Upper lobe of right lung (tissue), 1 donor: ENCODE data around the gene SLC4A3. TPM values are rescaled to one million over a fixed set of nuclear protein-coding genes. Genes with fewer than 3 reads are reported as not detected.

ENCODE experiments used
- ATAC-seq: fragments of 200-7000 bp; cut with Tn5 transposase; one replicate; pipeline ENCODE4 v1.9.1; 2020; ENCODE audit warnings: mild to moderate bottlenecking, moderate library complexity
- DNase-seq: peaks from one replicate; pipeline ENCODE4 v3.0.0-alpha.2; 2020
- H3K27ac ChIP-seq: fragments of 200-600 bp; one replicate; pipeline ENCODE4 v1.8.0; 2022
- H3K27me3 ChIP-seq: fragments of 200-600 bp; one replicate; pipeline ENCODE4 v1.8.0; 2022; ENCODE audit warnings: mild to moderate bottlenecking
- H3K36me3 ChIP-seq: fragments of 200-600 bp; one replicate; pipeline ENCODE4 v1.8.0; 2022
- H3K4me1 ChIP-seq: fragments of 200-600 bp; one replicate; pipeline ENCODE4 v1.8.0; 2022
- H3K4me3 ChIP-seq: fragments of 200-600 bp; one replicate; pipeline ENCODE4 v1.8.0; 2022; ENCODE audit warnings: mild to moderate bottlenecking
- H3K9me3 ChIP-seq: fragments of 200-600 bp; one replicate; pipeline ENCODE4 v1.8.0; 2022
- CTCF ChIP-seq: fragments of 200-600 bp; IDR thresholded peaks from one replicate; pipeline ENCODE4 v1.8.0; 2022; ENCODE audit warnings: antibody characterized with exemption
- intact Hi-C: fragments of 100-400 bp; cut with DNase I; formaldehyde crosslinking; loops from one replicate; pipeline ENCODE4 v1.11.0; 2022
- total RNA-seq: library from RNA; stranded (reverse); fragmentation: NEBNext Ultra II Directional; extraction: Animal tissue kit (Norgen Biotek cat#: 25700); gene quantifications from one replicate; pipeline ENCODE4 v1.2.1, GENCODE V29; 2021
- donor health status: DM: no; HTN: yes; CAD: no; lungs with severe emphysema.

Gene SLC4A3
- total RNA-seq, 1 donor from 2014 or later: 2.9 TPM

GRCh38 chr2:219631406-219631891 is 4.0 kb downstream of the SLC4A3 start:
- intact Hi-C loops: no loop called here
- DNase-seq (no peak), ATAC-seq (no peak)
- Histone ChIP-seq H3K36me3 (no peaks in the 10 kb centered on the region), H3K4me1 (no peaks in the 10 kb centered on the region), H3K4me3 (no peak overlapping the region), H3K9me3 (no peaks in the 10 kb centered on the region), H3K27me3 (no peaks in the 10 kb centered on the region), H3K27ac (no peak overlapping the region)
- no peak for TF ChIP-seq CTCF

GRCh38 chr2:219631904-219632759 is 4.7 kb downstream of the SLC4A3 start:
- intact Hi-C loops: no loop called here
- no peak for TF ChIP-seq CTCF
- no peaks in the 10 kb centered on the region for H3K27me3 ChIP-seq
- no peak overlapping the region for H3K27ac ChIP-seq
- ATAC-seq: no peak
- H3K4me1 ChIP-seq: no peaks in the 10 kb centered on the region
- DNase-seq: no peak
- no peaks in the 10 kb centered on the region for H3K9me3 ChIP-seq
- no peaks in the 10 kb centered on the region for H3K36me3 ChIP-seq
- no peak overlapping the region for H3K4me3 ChIP-seq

GRCh38 chr2:219632760-219633105 is 5.3 kb downstream of the SLC4A3 start:
- Histone ChIP-seq H3K4me3 (no peak overlapping the region), H3K4me1 (no peaks in the 10 kb centered on the region), H3K27me3 (no peaks in the 10 kb centered on the region), H3K9me3 (no peaks in the 10 kb centered on the region), H3K27ac (no peak overlapping the region), H3K36me3 (no peaks in the 10 kb centered on the region)
- intact Hi-C loops: no loop called here
- no peak for TF ChIP-seq CTCF
- DNase-seq: no peak
- ATAC-seq: no peak

- DNase-seq (no peak), ATAC-seq (no peak)
- no peak for TF ChIP-seq CTCF
- Histone ChIP-seq H3K27ac (no peak overlapping the region), H3K4me1 (no peaks in the 10 kb centered on the region), H3K9me3 (no peaks in the 10 kb centered on the region), H3K27me3 (no peaks in the 10 kb centered on the region), H3K36me3 (no peaks in the 10 kb centered on the region), H3K4me3 (no peak overlapping the region)
- intact Hi-C loops: no loop called here
Measured at GRCh38 chr2:219633276-219634065, 6.0 kb downstream of the SLC4A3 start.

GRCh38 chr2:219634171-219634940 is 6.9 kb downstream of the SLC4A3 start:
- Histone ChIP-seq H3K9me3 (no peaks in the 10 kb centered on the region), H3K36me3 (no peaks in the 10 kb centered on the region), H3K27me3 (no peaks in the 10 kb centered on the region), H3K4me1 (no peaks in the 10 kb centered on the region), H3K27ac (no peak overlapping the region), H3K4me3 (no peak overlapping the region)
- intact Hi-C loops: no loop called here
- DNase-seq (no peak), ATAC-seq (no peak)
- TF ChIP-seq CTCF: no peak
